ENCODE measurements around the gene HASPIN.
"Not testable (repeated sequence)": the region's sequence is repeated elsewhere in the genome, so short reads cannot be mapped to it uniquely, and the experiment has no call there.

The HASPIN gene

GRCh38 chr17:3695723-3696411 is 27.8 kb upstream of the HASPIN start, which contains the start of gene P2RX5:
P2RX5 (minus strand) TSS chr17:3696155; CDS start chr17:3696005, 150 bp downstream.
- DNase-seq (ENCODE audit: low read depth, low spot score): no peak

DNA sequence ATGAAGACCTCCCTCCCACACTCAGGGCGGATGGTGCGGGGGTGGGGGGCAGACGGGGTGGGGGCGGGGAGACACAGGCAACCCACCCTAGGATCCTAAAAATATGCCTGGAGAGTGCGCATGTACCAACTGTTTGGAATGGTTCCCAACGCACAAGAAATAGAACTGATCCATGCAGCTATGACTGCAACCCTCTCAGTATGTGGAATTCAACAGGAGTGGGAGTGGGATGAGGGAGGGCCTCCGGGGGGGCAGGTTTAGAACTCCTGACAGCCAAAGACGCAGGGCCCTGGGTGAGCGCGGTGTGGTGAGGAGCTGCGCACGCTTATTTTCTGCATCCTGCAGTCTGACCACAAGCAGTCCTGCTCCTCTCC is 26.6 kb upstream of the HASPIN start:
- no peak for DNase-seq (ENCODE audit: low read depth, low spot score)

GRCh38 chr17:3698139-3698538 is 25.6 kb upstream of the HASPIN start:
- DNase-seq (ENCODE audit: low read depth, low spot score): no peak

DNA sequence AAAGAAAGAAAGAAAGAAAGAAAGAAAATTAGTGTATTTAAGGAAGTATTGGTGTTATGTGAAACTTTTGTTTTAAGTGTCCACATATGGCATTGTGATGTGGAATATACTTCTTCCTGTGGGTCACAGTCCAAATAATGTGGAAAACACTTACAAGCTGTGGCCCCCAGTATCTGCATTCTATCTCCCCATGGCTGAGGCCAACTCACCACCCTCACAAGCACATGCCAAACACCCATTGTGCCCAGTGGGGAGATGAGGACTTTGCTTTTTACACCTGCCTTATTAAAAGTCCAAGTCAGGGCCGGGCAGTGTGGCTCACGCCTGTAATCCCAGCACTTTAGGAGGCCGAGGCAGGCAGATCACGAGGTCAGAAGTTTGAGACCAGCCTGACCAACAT is 23.8 kb upstream of the HASPIN start:
- no peak for DNase-seq (ENCODE audit: low read depth, low spot score)

GRCh38 chr17:3702041-3702539 is 21.6 kb upstream of the HASPIN start:
- DNase-seq (ENCODE audit: low read depth, low spot score): not testable (repeated sequence)

DNA sequence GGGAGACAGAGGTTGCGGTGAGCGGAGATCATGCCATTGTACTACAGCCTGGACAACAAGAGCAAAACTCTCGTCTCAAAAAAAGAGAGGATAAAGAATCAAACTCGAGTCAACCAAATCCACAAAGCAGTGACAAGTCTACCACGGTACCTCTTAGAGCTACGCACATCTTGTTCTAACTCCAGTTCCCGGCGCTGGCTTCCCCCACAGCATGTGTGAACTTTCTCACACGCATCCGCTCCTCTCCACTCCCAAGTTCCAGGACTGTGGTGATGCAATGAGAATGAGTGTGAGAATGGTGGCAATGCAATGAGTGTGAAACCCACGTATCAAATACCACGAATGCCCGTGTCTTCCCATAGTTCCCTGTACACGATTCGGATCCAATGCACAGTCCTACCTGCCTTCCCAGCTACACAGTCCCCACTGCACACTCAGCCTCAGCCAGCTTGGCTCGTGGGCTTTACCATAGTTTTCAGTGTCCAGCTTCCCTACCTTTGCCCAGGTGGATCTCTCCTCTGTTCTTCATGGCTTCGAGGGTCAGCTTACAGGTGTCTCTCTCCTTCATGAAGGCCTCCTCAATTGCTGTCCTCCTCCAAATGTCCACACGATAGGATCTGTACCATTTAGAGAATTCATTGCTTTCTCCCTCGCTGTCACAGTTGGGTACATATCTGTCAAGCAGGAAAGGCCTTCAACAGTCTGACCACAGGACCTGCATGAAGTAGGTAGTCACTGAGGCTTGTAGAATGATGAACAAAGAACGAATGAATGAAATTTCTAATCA is 18.6 kb upstream of the HASPIN start:
- DNase-seq (ENCODE audit: low read depth, low spot score): no peak

GRCh38 chr17:3705718-3705984 is 18.1 kb upstream of the HASPIN start:
- not testable (repeated sequence) for DNase-seq (ENCODE audit: low read depth, low spot score)

GRCh38 chr17:3708366-3708765 is 15.3 kb upstream of the HASPIN start:
- DNase-seq (ENCODE audit: low read depth, low spot score): no peak

DNA sequence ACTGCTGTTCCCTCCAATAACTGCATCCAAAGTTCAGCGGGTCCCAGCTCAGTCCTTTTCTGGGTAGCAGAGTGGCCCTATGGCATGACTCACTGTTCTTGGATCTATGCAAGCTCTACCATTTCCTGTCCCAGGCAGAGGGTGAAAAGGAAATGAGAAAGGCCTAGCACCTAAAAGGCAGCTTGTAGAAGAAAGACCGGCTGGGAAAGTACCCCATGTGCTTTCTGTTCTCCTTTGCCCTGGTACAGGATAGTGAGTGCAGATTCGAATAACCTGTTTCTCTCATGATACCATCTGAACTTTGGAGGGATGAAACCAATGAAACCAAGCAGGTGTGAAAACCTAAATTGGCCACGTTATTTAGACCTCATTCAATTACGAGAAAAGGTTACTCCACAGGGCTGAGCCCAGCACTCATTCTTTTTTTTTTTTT is 12.7 kb upstream of the HASPIN start:
- DNase-seq (ENCODE audit: low read depth, low spot score): peak; percentile 49

DNA sequence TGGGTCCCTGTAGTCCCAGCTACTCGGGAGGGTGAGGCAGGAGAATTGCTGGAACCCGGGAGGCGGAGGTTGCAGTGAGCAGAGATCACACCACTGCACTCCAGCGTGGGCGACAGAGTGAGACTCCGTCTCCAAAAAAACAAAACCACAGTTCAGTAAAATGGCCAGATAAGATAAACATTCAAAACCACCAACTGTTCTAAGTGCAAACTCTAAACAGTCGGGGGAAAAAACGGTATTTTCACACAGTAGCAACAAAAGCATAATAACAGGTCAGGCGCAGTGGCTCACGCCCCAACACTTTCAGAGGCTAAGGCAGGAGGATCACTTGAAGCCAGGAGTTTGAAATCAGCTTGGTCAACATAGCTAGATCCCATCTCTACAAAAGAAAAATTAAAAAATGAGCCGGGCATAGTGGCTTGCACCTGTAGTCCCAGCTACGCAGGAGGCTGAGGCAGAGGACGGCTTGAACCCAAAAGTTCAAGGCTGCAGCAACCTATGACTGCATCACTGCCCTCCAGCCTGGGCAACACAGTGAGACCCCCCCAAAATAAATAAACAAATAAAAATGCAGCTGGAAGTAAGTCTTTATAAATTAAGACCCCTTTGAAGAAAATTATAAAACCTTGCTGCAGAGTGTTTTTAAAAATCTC is 10.8 kb upstream of the HASPIN start:
- DNase-seq (ENCODE audit: low read depth, low spot score): no peak

DNA sequence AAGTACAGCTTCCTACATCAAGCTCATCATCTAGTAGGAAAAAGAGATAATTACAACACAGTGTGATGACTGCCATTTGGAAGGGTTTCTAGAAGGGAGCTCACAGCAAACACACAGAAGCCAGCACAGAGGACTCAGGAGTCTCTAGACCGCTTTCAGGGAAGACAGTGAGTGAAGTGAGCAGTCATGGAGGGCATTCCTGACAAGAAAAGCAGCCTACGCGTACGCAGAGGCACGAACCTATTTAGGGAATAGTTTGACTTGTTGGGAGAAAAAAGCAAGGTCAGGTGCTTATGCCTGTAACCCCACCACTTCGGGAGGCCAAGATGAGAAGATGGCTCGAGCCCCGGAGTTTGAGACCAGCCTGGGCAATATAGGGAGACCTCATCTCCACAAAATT is 8.4 kb upstream of the HASPIN start:
- DNase-seq (ENCODE audit: low read depth, low spot score): no peak

DNA sequence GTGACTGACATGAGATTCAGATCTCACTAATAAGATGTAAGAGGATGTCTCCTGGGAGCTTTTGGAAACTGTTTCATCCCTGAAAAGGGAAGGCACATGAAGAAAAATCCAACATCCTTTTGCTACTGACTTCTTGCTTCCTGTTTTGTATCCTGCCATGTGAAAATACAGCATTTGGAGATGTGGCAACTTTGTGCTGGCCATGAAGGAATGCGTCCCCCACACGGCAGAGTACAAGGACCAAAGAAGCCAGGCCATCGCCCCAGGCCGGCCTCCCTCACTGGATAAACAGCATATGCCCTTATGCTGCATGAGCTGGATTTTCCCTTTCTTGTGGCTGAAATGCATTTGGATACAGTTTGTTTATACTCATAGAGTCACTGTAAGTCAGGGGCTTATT is 5.5 kb upstream of the HASPIN start:
- DNase-seq (ENCODE audit: low read depth, low spot score): no peak

DNA sequence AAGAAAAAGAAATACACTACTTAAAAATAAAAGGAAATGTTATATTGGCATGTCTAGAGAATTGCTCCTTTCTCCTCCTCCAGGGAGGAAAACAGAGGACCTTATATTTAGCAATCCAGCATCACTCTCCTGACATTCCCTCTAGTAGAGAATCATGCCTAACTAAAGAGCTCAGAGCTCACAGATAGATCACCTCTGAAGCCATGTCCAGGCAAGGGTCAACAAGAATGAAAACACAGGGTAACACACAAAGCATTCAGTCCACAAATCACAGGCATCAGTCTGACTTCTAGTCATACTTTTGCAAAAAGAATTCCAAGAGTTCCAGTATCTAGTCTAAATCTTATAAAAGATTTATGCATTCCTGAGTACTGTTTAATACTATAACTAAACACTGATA is 4.4 kb upstream of the HASPIN start:
- no peak for DNase-seq (ENCODE audit: low read depth, low spot score)

DNA sequence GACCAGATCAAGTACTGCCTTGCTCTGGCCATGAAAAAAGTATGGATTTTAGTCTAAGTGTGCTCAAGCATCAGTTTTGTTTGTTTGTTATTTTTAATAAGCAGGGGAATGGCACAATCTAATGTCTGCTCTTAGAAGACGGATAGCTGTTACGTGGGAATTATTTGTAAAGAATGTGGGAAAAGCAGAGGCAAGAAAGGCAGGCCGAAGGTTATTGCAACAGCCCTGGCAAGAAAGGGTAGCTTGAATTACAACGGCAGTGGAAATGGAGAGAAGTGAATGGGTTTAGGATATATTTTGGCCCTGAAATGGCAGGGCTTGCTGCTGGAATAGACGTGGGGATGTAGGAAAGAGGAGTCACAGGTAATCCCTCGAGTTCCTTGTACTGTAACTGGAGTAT is 987 bp upstream of the HASPIN start:
- no peak for DNase-seq (ENCODE audit: low read depth, low spot score)

DNA sequence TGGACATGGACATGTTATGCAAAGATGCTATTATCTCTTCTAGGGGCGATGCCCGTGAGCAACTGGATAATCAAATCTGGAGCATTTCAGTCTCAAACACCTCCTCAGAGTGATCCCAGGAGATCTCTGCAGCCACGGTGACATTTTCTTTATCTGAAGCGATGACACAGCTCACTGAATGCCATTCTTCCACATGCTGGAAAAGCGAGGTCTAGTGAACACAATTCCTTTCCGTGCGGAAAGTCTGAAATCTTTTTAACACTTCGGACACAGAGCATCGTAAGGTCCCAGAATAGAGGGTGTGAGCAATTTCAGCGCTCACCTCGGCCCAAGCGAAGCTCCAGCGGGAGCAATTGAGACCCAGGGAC is 531 bp upstream of the HASPIN start:
- no peak for DNase-seq (ENCODE audit: low read depth, low spot score)

DNA sequence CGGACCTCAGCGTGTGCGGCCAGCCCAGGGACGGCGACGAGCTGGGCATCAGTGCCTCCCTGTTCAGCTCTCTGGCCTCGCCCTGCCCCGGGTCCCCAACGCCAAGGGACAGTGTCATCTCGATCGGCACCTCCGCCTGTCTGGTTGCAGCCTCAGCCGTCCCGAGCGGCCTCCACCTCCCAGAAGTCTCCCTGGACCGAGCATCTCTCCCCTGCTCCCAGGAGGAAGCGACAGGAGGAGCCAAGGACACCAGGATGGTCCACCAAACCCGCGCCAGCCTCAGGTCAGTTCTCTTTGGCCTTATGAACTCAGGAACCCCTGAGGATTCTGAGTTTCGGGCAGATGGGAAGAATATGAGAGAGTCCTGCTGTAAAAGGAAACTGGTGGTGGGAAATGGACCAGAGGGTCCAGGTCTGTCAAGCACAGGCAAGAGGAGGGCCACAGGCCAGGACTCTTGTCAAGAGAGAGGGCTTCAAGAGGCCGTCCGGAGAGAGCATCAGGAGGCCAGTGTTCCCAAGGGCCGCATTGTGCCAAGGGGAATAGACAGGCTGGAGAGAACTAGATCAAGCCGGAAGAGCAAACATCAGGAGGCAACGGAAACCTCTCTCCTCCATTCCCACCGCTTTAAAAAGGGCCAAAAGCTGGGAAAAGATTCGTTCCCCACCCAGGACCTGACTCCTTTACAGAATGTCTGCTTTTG is 825 bp downstream of the HASPIN start:
- no peak for DNase-seq (ENCODE audit: low read depth, low spot score)

- no peak for DNase-seq (ENCODE audit: low read depth, low spot score)
Observed at GRCh38 chr17:3727041-3727440, 3.3 kb downstream of the HASPIN start.

GRCh38 chr17:3728099-3728498 is 4.4 kb downstream of the HASPIN start:
- not testable (repeated sequence) for DNase-seq (ENCODE audit: low read depth, low spot score)

GRCh38 chr17:3729881-3730280 is 6.2 kb downstream of the HASPIN start:
- DNase-seq (ENCODE audit: low read depth, low spot score): no peak

DNA sequence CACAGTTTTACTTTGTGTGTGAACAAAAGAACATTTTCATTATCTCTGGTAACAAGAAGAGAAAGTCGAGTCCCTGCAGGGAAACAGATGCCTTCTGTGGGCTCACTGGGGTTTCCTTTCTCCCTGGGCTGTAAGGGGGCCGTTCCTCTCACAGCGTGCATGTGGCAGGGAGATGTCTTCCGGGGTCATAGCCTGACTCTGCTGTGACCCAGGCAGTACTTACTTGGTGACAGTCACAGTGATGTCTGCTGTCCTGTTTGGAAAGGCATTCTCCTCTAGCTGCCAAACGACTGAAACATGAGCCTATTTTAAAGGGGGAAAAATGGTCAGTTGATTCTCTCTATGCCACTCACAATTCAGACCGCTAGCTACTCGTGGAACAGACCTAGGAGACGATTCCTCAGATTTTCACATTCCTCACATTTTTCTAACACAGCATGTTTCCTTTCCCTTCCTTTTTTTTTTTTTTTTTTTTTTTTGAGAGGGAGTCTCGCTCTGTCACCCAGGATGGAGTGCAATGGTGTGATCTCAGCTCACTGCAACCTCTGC is 7.3 kb downstream of the HASPIN start:
- no peak for DNase-seq (ENCODE audit: low read depth, low spot score)

DNA sequence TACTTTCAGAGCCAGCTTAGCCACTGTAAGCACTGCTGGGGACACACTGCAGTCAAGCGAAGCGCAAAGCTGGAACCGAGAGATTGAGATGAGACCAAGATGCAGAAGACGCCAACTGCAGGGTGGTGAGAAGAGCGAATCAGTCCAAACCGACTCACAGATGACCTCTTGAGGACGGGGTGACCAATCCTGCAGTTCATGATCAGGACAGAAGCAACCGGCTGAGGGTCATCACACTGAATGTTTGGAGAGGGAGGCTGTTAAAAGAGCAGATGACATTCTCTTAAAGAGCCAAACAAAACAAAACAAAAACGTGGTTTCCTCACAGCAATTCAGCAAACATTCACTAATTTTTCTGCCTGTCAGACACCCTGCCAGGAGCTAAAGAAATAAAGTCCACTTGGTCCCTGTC is 8.5 kb downstream of the HASPIN start:
- no peak for DNase-seq (ENCODE audit: low read depth, low spot score)

DNA sequence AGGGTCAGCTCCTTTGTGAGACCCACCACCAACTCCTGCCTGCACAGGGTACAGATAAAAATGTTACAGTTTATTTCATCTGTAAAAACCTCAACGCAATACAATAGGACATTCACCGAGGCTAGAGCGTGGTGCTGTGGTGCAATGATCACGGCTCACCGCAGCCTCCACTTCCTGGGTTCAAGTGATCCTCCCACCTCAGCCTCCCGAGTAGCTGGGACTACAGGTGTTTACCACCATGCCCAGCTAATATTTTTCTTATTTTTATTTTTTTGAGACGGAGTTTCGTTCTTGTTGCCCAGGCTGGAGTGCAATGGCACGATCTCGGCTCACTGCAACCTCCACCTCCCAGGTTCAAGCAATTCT is 11.2 kb downstream of the HASPIN start:
- DNase-seq (ENCODE audit: low read depth, low spot score): not testable (repeated sequence)

Data from activated naive CD8-positive, alpha-beta T cell treated with anti-CD3 and anti-CD28 coated beads, Interleukin-2, amount 50 U/mL, for 16 hours (primary cell).